Nephron progenitor cell (in vitro differentiated cells): ENCODE measurements around the gene HTN3.
"Not testable (repeated sequence)": the region's sequence is repeated elsewhere in the genome, so short reads cannot be mapped to it uniquely, and the experiment has no call there.

Source experiments
- DNase-seq: peaks from one replicate; pipeline ENCODE4 v3.0.0; 2021
- H3K27ac Mint-ChIP-seq: 2 replicates; pipeline ENCODE4 v1.8.0; 2021; ENCODE audit warnings: mild to moderate bottlenecking, moderate library complexity, mixed read lengths
- H3K27me3 Mint-ChIP-seq: 2 replicates; pipeline ENCODE4 v1.8.0; 2021; ENCODE audit warnings: mild to moderate bottlenecking, low read depth, mixed read lengths; ENCODE audit not compliant: poor library complexity
- H3K36me3 Mint-ChIP-seq: 2 replicates; pipeline ENCODE4 v1.8.0; 2021; ENCODE audit warnings: low read depth, mixed read lengths
- H3K4me1 Mint-ChIP-seq: 2 replicates; pipeline ENCODE4 v1.8.0; 2021; ENCODE audit warnings: mixed read lengths
- H3K4me3 Mint-ChIP-seq: 2 replicates; pipeline ENCODE4 v1.8.0; 2021; ENCODE audit warnings: mild to moderate bottlenecking, moderate library complexity, mixed read lengths
- H3K9me3 Mint-ChIP-seq: 2 replicates; pipeline ENCODE4 v1.8.0; 2021; ENCODE audit warnings: mild to moderate bottlenecking, moderate library complexity, mixed read lengths
- CTCF ChIP-seq: fragments of 200-600 bp; sonication (generic); IDR thresholded peaks from 2 replicates; pipeline ENCODE4 v1.5.0; 2021; ENCODE audit warnings: antibody characterized with exemption

Gene HTN3

GRCh38 chr4:69999420-69999819 is 28.8 kb upstream of the HTN3 start:
- TF ChIP-seq CTCF = no peak
- Mint-ChIP-seq H3K27ac (no peak overlapping the region), H3K27me3 (no peaks in the 10 kb centered on the region), H3K36me3 (no peaks in the 10 kb centered on the region), H3K4me1 (no peaks in the 10 kb centered on the region), H3K9me3 (no peaks in the 10 kb centered on the region), H3K4me3 (no peak overlapping the region)
- no peak for DNase-seq

GRCh38 chr4:70000711-70001110 is 27.5 kb upstream of the HTN3 start:
- H3K9me3 Mint-ChIP-seq = no peaks in the 10 kb centered on the region
- H3K4me3 Mint-ChIP-seq = no peak overlapping the region
- H3K36me3 Mint-ChIP-seq = no peaks in the 10 kb centered on the region
- no peak overlapping the region for H3K27ac Mint-ChIP-seq
- no peaks in the 10 kb centered on the region for H3K27me3 Mint-ChIP-seq
- DNase-seq = no peak
- no peaks in the 10 kb centered on the region for H3K4me1 Mint-ChIP-seq
- no peak for TF ChIP-seq CTCF

GRCh38 chr4:70002507-70002906 is 25.8 kb upstream of the HTN3 start:
- Mint-ChIP-seq H3K27ac (no peak overlapping the region), H3K9me3 (no peaks in the 10 kb centered on the region), H3K36me3 (no peaks in the 10 kb centered on the region), H3K4me3 (no peak overlapping the region), H3K27me3 (no peaks in the 10 kb centered on the region), H3K4me1 (no peaks in the 10 kb centered on the region)
- no peak for TF ChIP-seq CTCF
- DNase-seq = no peak

DNA sequence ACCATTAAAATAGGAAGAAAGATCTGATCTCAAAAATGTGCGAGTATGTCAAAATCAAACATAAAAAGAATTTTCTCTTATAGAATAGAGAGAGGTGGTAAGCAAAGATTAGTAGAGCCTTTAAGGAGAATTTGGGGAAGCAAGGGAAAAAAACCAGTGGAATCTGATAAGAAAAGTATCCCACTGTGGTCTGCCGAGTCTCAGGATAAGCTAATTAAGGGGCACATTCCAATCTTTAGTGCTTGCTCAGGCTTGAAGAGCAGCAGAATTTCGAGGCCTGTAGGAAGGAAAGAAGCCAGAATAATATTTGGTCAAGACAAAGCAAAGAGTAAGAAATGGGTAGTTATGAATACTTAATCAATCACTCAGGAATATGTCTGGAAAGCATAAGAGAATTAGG is 19.5 kb upstream of the HTN3 start:
- no peak for DNase-seq
- Mint-ChIP-seq H3K27ac (no peak overlapping the region), H3K9me3 (no peaks in the 10 kb centered on the region), H3K36me3 (no peaks in the 10 kb centered on the region), H3K27me3 (peaks cover 3% of the 10 kb centered on the region), H3K4me1 (no peaks in the 10 kb centered on the region), H3K4me3 (no peak overlapping the region)
- TF ChIP-seq CTCF = no peak

DNA sequence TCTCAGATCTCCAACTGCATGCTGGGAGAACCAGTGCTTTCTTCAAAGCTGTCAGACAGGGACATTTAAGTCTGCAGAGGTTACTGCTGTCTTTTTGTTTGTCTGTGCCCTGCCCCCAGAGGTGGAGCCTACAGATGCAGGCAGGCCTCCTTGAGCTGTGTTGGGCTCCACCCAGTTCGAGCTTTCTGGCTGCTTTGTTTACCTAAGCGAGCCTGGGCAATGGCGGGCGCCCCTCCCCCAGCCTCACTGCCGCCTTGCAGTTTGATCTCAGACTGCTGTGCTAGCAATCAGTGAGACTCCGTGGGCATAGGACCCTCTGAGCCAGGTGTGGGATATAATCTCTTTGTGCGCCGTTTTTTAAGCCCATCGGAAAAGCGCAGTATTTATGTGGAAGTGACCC is 9.3 kb upstream of the HTN3 start:
- H3K27me3 Mint-ChIP-seq, H3K4me1 Mint-ChIP-seq, H3K36me3 Mint-ChIP-seq, H3K27ac Mint-ChIP-seq, DNase-seq, H3K4me3 Mint-ChIP-seq: not testable (repeated sequence)
- peaks cover 22% of the 10 kb centered on the region for H3K9me3 Mint-ChIP-seq

DNA sequence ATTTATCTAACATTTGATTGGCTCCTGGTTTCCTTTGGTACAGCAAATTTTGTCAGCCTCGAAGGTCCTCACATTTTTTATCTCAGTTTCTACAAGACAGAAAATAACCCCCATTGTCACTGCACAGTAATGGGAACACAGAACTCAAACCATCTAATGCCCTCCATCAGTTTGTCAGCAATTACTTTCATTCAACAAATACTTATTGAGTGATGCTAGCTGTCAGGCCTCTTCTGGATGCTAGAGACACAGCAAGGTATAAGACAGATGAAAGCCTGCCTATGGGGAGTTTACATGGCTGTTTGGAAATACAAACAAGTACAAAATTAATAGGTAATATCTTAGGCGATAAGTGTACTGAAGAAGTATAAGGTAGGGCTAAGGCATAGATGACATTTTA is 5.0 kb upstream of the HTN3 start:
- DNase-seq = no peak
- Mint-ChIP-seq H3K4me3 (no peak overlapping the region), H3K36me3 (no peaks in the 10 kb centered on the region), H3K4me1 (no peaks in the 10 kb centered on the region), H3K27ac (no peak overlapping the region), H3K9me3 (peaks cover 7% of the 10 kb centered on the region), H3K27me3 (no peaks in the 10 kb centered on the region)
- TF ChIP-seq CTCF = no peak

DNA sequence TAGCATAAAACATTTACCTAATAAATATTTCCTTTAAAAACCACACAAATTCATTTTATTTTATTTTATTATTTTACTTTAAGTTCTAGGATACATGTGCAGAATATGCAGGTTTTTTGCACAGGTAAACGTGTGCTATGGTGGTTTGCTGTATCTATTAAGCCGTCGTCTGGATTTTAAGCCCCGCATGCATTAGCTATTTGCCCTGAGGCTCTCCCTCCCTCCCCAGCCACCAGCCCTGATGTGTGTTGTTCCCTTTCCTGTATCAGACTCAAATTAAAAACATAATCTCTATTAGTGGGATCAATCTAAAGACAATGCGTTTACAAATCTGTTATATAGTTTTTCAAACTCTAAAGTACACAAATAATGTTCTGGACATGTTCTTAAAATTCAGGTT is 1.2 kb upstream of the HTN3 start:
- TF ChIP-seq CTCF = no peak
- no peaks in the 10 kb centered on the region for H3K9me3 Mint-ChIP-seq
- no peak overlapping the region for H3K27ac Mint-ChIP-seq
- no peak for DNase-seq
- no peaks in the 10 kb centered on the region for H3K27me3 Mint-ChIP-seq
- H3K4me3 Mint-ChIP-seq = no peak overlapping the region
- H3K4me1 Mint-ChIP-seq = no peaks in the 10 kb centered on the region
- H3K36me3 Mint-ChIP-seq = no peaks in the 10 kb centered on the region

- peaks cover 12% of the 10 kb centered on the region for H3K27me3 Mint-ChIP-seq
- not testable (repeated sequence) for H3K4me1 Mint-ChIP-seq, H3K36me3 Mint-ChIP-seq, H3K27ac Mint-ChIP-seq, H3K4me3 Mint-ChIP-seq, DNase-seq
- peaks cover 49% of the 10 kb centered on the region for H3K9me3 Mint-ChIP-seq
These were observed 9.3 kb downstream of the HTN3 start for GRCh38 chr4:70037559-70037958.

DNA sequence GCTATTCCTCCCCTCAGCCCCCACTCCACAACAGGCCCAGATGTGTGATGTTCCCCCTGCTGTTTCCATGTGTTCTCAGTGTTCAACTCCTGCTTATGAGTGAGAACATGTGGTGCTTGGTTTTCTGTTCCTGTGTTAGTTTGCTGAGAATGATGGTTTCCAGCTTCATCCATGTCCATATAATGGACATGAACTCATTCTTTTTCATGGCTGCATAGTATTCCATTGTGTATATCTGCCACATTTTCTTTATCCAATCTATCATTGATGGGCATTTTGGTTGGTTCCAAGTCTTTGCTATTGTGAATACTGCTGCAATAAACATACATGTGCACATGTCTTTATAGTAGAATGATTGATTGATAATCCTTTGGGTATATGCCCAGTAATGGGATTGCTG is 11.7 kb downstream of the HTN3 start:
- not testable (repeated sequence) for H3K27ac Mint-ChIP-seq, H3K36me3 Mint-ChIP-seq, H3K4me3 Mint-ChIP-seq, H3K27me3 Mint-ChIP-seq, DNase-seq, H3K4me1 Mint-ChIP-seq
- H3K9me3 Mint-ChIP-seq = peaks cover 34% of the 10 kb centered on the region
